Measurements from ENCODE around the gene ATL3. TPM values are rescaled to one million over a fixed set of nuclear protein-coding genes. Genes with fewer than 3 reads are reported as not detected.

The ATL3 gene
- total RNA-seq, 2 donors from 2014 or later: 17.9 to 33.5 TPM

GRCh38 chr11:63672936-63673539, 1.9 kb upstream of the ATL3 start:
- Histone ChIP-seq H3K4me1 (peaks cover 0 to 27% of the 10 kb centered on the region in 2 donors), H3K9me3 (no peaks in the 10 kb centered on the region), H3K36me3 (no peaks in the 10 kb centered on the region), H3K27ac (peak overlapping the region in 1 of 2 donors; percentile 29), H3K27me3 (no peaks in the 10 kb centered on the region), H3K4me3 (no peak overlapping the region)
- no peak for DNase-seq (ENCODE audit: low spot score)
- TF ChIP-seq CTCF (IDR thresholded peaks at IDR 0.05): no peak

GRCh38 chr11:63672156-63672463, 934 bp upstream of the ATL3 start:
- DNase-seq (ENCODE audit: low spot score): no peak
- Histone ChIP-seq H3K4me3 (no peak overlapping the region), H3K4me1 (peaks cover 0 to 35% of the 10 kb centered on the region in 2 donors), H3K27me3 (no peaks in the 10 kb centered on the region), H3K27ac (peak overlapping the region; percentile 98), H3K36me3 (no peaks in the 10 kb centered on the region), H3K9me3 (no peaks in the 10 kb centered on the region)
- TF ChIP-seq CTCF (IDR thresholded peaks at IDR 0.05): no peak

GRCh38 chr11:63670433-63671321, 499 bp downstream of the ATL3 start:
- Histone ChIP-seq H3K36me3 (no peaks in the 10 kb centered on the region), H3K27me3 (no peaks in the 10 kb centered on the region), H3K4me3 (peak overlapping the region; percentile 79 to 95), H3K4me1 (peaks cover 0 to 49% of the 10 kb centered on the region in 2 donors), H3K27ac (peak overlapping the region; percentile 98), H3K9me3 (no peaks in the 10 kb centered on the region)
- TF ChIP-seq CTCF (IDR thresholded peaks at IDR 0.05): peak; percentile 47 to 67
- peak; percentile 58 for DNase-seq (ENCODE audit: low spot score)

- Histone ChIP-seq H3K27me3 (no peaks in the 10 kb centered on the region), H3K27ac (peak overlapping the region; percentile 98), H3K4me1 (peaks cover 0 to 50% of the 10 kb centered on the region in 2 donors), H3K36me3 (no peaks in the 10 kb centered on the region), H3K9me3 (no peaks in the 10 kb centered on the region), H3K4me3 (peak overlapping the region; percentile 79 to 95)
- no peak for TF ChIP-seq CTCF (IDR thresholded peaks at IDR 0.05)
- no peak for DNase-seq (ENCODE audit: low spot score)
Measured at GRCh38 chr11:63670096-63670432, 1.1 kb downstream of the ATL3 start.

- TF ChIP-seq CTCF (IDR thresholded peaks at IDR 0.05): no peak
- no peaks in the 10 kb centered on the region for H3K27me3 ChIP-seq
Measured at GRCh38 chr11:63667995-63668795, 3.0 kb downstream of the ATL3 start.

More at GRCh38 chr11:63667995-63668795, 3.0 kb downstream of the ATL3 start:
- Histone ChIP-seq H3K27ac (peak overlapping the region in 1 of 2 donors; percentile 9), H3K9me3 (no peaks in the 10 kb centered on the region), H3K36me3 (no peaks in the 10 kb centered on the region), H3K4me3 (no peak overlapping the region), H3K4me1 (peaks cover 0 to 55% of the 10 kb centered on the region in 2 donors)
- peak; percentile 32 for DNase-seq (ENCODE audit: low spot score)
